Measurements from ENCODE around the gene MORN5.

MORN5 gene

GRCh38 chr9:122172131-122172530 is 12.4 kb downstream of the MORN5 start:
- TF ChIP-seq JUND (IDR thresholded peaks at IDR 0.05; ENCODE audit: low read depth) = no peak
- in situ Hi-C loops (cut with HindIII; ENCODE audit: low pct_unique_long_range_greater_than_20kb, low sequenced_read_pairs) = no loop called here
- no peak for DNase-seq (ENCODE audit: low read depth in 1 of 2, low spot score in 1 of 2)

- in situ Hi-C loops (cut with HindIII; ENCODE audit: low pct_unique_long_range_greater_than_20kb, low sequenced_read_pairs) = no loop called here
- DNase-seq (ENCODE audit: low read depth in 1 of 2, low spot score in 1 of 2) = no peak
Measured at GRCh38 chr9:122173670-122174069, 14.0 kb downstream of the MORN5 start.

GRCh38 chr9:122176916-122177315 is 17.2 kb downstream of the MORN5 start:
- in situ Hi-C loops (cut with HindIII; ENCODE audit: low pct_unique_long_range_greater_than_20kb, low sequenced_read_pairs) = no loop called here
- no peak for TF ChIP-seq JUND (IDR thresholded peaks at IDR 0.05; ENCODE audit: low read depth)
- DNase-seq (ENCODE audit: low read depth in 1 of 2, low spot score in 1 of 2) = no peak

More at GRCh38 chr9:122173670-122174069, 14.0 kb downstream of the MORN5 start:
- TF ChIP-seq JUND (IDR thresholded peaks at IDR 0.05; ENCODE audit: low read depth) = no peak

GRCh38 chr9:122179054-122179689 is 19.5 kb downstream of the MORN5 start:
- no peak for DNase-seq (ENCODE audit: low read depth in 1 of 2, low spot score in 1 of 2)
- in situ Hi-C loops (cut with HindIII; ENCODE audit: low pct_unique_long_range_greater_than_20kb, low sequenced_read_pairs) = no loop called here
- no peak for TF ChIP-seq JUND (IDR thresholded peaks at IDR 0.05; ENCODE audit: low read depth)

- no peak for DNase-seq (ENCODE audit: low read depth in 1 of 2, low spot score in 1 of 2)
- no peak for TF ChIP-seq JUND (IDR thresholded peaks at IDR 0.05; ENCODE audit: low read depth)
- in situ Hi-C loops (cut with HindIII; ENCODE audit: low pct_unique_long_range_greater_than_20kb, low sequenced_read_pairs) = no loop called here
Measured at GRCh38 chr9:122179690-122180074, 20.0 kb downstream of the MORN5 start.

- no peak for DNase-seq (ENCODE audit: low read depth in 1 of 2, low spot score in 1 of 2)
- TF ChIP-seq JUND (IDR thresholded peaks at IDR 0.05; ENCODE audit: low read depth) = no peak
- in situ Hi-C loops (cut with HindIII; ENCODE audit: low pct_unique_long_range_greater_than_20kb, low sequenced_read_pairs) = no loop called here
Measured at GRCh38 chr9:122180633-122181032, 20.9 kb downstream of the MORN5 start.

GRCh38 chr9:122183501-122183900 is 23.8 kb downstream of the MORN5 start:
- in situ Hi-C loops (cut with HindIII; ENCODE audit: low pct_unique_long_range_greater_than_20kb, low sequenced_read_pairs) = no loop called here
- no peak for TF ChIP-seq JUND (IDR thresholded peaks at IDR 0.05; ENCODE audit: low read depth)
- DNase-seq (ENCODE audit: low read depth in 1 of 2, low spot score in 1 of 2) = no peak

GRCh38 chr9:122184551-122184950 is 24.8 kb downstream of the MORN5 start:
- in situ Hi-C loops (cut with HindIII; ENCODE audit: low pct_unique_long_range_greater_than_20kb, low sequenced_read_pairs) = no loop called here

GRCh38 chr9:122186301-122186700 is 26.6 kb downstream of the MORN5 start:
- DNase-seq (ENCODE audit: low read depth in 1 of 2, low spot score in 1 of 2) = peak in 1 of 2 experiments; percentile 42

More at GRCh38 chr9:122184551-122184950, 24.8 kb downstream of the MORN5 start:
- no peak for TF ChIP-seq JUND (IDR thresholded peaks at IDR 0.05; ENCODE audit: low read depth)
- DNase-seq (ENCODE audit: low read depth in 1 of 2, low spot score in 1 of 2) = no peak

GRCh38 chr9:122186777-122187470 is 27.2 kb downstream of the MORN5 start:
- no peak for DNase-seq (ENCODE audit: low read depth in 1 of 2, low spot score in 1 of 2)
- no peak for TF ChIP-seq JUND (IDR thresholded peaks at IDR 0.05; ENCODE audit: low read depth)
- in situ Hi-C loops (cut with HindIII; ENCODE audit: low pct_unique_long_range_greater_than_20kb, low sequenced_read_pairs) = no loop called here

More at GRCh38 chr9:122186301-122186700, 26.6 kb downstream of the MORN5 start:
- in situ Hi-C loops (cut with HindIII; ENCODE audit: low pct_unique_long_range_greater_than_20kb, low sequenced_read_pairs) = no loop called here
- no peak for TF ChIP-seq JUND (IDR thresholded peaks at IDR 0.05; ENCODE audit: low read depth)

GRCh38 chr9:122188369-122188768 is 28.7 kb downstream of the MORN5 start:
- DNase-seq (ENCODE audit: low read depth in 1 of 2, low spot score in 1 of 2) = no peak
- in situ Hi-C loops (cut with HindIII; ENCODE audit: low pct_unique_long_range_greater_than_20kb, low sequenced_read_pairs) = no loop called here
- TF ChIP-seq JUND (IDR thresholded peaks at IDR 0.05; ENCODE audit: low read depth) = no peak

- peak in 1 of 2 experiments; percentile 59 for DNase-seq (ENCODE audit: low read depth in 1 of 2, low spot score in 1 of 2)
- in situ Hi-C loops (cut with HindIII; ENCODE audit: low pct_unique_long_range_greater_than_20kb, low sequenced_read_pairs) = no loop called here
Measured at GRCh38 chr9:122190597-122191381, 31.1 kb downstream of the MORN5 start.

GRCh38 chr9:122191584-122191983 is 31.9 kb downstream of the MORN5 start:
- in situ Hi-C loops (cut with HindIII; ENCODE audit: low pct_unique_long_range_greater_than_20kb, low sequenced_read_pairs) = no loop called here
- TF ChIP-seq JUND (IDR thresholded peaks at IDR 0.05; ENCODE audit: low read depth) = no peak
- DNase-seq (ENCODE audit: low read depth in 1 of 2, low spot score in 1 of 2) = no peak

More at GRCh38 chr9:122190597-122191381, 31.1 kb downstream of the MORN5 start:
- no peak for TF ChIP-seq JUND (IDR thresholded peaks at IDR 0.05; ENCODE audit: low read depth)
